ENCODE measurements around the gene TEX29.

The TEX29 gene

GRCh38 chr13:111344471-111345191, 24.2 kb downstream of the TEX29 start:
- DNase-seq: no peak

GRCh38 chr13:111345682-111346081, 25.2 kb downstream of the TEX29 start:
- DNase-seq: no peak

- DNase-seq: no peak
These were observed 25.7 kb downstream of the TEX29 start for GRCh38 chr13:111346101-111346680.

GRCh38 chr13:111347438-111347837, 27.0 kb downstream of the TEX29 start:
- no peak for DNase-seq

GRCh38 chr13:111353508-111353907, 33.1 kb downstream of the TEX29 start:
- DNase-seq: no peak

- no peak for DNase-seq
These were observed 34.3 kb downstream of the TEX29 start for GRCh38 chr13:111354789-111355188.

- DNase-seq: no peak
These were observed 36.4 kb downstream of the TEX29 start for GRCh38 chr13:111356795-111357194.

GRCh38 chr13:111359237-111359915, 38.9 kb downstream of the TEX29 start:
- no peak for DNase-seq

- no peak for DNase-seq
These were observed 39.5 kb downstream of the TEX29 start for GRCh38 chr13:111359930-111360329.

GRCh38 chr13:111360452-111360851, 40.0 kb downstream of the TEX29 start:
- DNase-seq: no peak

GRCh38 chr13:111361046-111361872, 40.8 kb downstream of the TEX29 start:
- no peak for DNase-seq

GRCh38 chr13:111361873-111362648, 41.6 kb downstream of the TEX29 start:
- DNase-seq: no peak

- no peak for DNase-seq
These were observed 42.7 kb downstream of the TEX29 start for GRCh38 chr13:111363121-111363520.

GRCh38 chr13:111363591-111363990, 43.1 kb downstream of the TEX29 start:
- no peak for DNase-seq

- no peak for DNase-seq
These were observed 44.9 kb downstream of the TEX29 start for GRCh38 chr13:111365149-111366005.

- DNase-seq: no peak
These were observed 46.9 kb downstream of the TEX29 start for GRCh38 chr13:111367340-111367739.

GRCh38 chr13:111368091-111368490, 47.6 kb downstream of the TEX29 start:
- DNase-seq: no peak

GRCh38 chr13:111370147-111370546, 49.7 kb downstream of the TEX29 start:
- DNase-seq: no peak

- no peak for DNase-seq
These were observed 50.4 kb downstream of the TEX29 start for GRCh38 chr13:111370570-111371535.

GRCh38 chr13:111371720-111372119, 51.3 kb downstream of the TEX29 start:
- DNase-seq: no peak

Data from activated CD8-positive, alpha-beta memory T cell treated with anti-CD3 and anti-CD28 coated beads, Interleukin-2, amount 50 U/mL, for 4 hours (primary cell).